K562 (cell line): ENCODE data around the gene CAGE1. TPM values are rescaled to one million over a fixed set of nuclear protein-coding genes. Genes with fewer than 3 reads are reported as not detected.
A peak's percentile ranks its signal among the peaks of the same experiment; 100 is the strongest.
"Not testable (repeated sequence)": the region's sequence is repeated elsewhere in the genome, so short reads cannot be mapped to it uniquely, and the experiment has no call there.

ENCODE experiments used
- ATAC-seq: fragments of 200-7000 bp; cut with Tn5 transposase; 3 replicates; pipeline ENCODE4 v1.9.1; 2020; ENCODE audit warnings: moderate library complexity
- BruUV-seq: library from RNA; stranded (reverse); fragments of 400-500 nt; replicated peaks from 2 replicates; lab custom pipeline; 2021; lab: Mats Ljungman, UMichigan
- CTCF ChIA-PET: fragments of 300-600 bp; formaldehyde crosslinking; extraction: SDS; loops from one replicate; lab custom pipeline; 2021; ENCODE audit warnings: low intra/inter-chr PET ratio; lab: Yijun Ruan, JAX
- POLR2A ChIA-PET: fragments of 300-600, 350-650 bp; sonication (Branson Sonifier 250); formaldehyde crosslinking; extraction: SDS; loops from one replicate; lab custom pipeline; 2021; ENCODE audit warnings: antibody characterized with exemption, inconsistent platforms; lab: Yijun Ruan, JAX
- DNase-seq, 4 experiments: peaks; one replicate each; pipeline versions ENCODE4 v3.0.0 to v3.0.0-alpha.2; 2011 to 2018; ENCODE audit warnings: low spot score in 3 of 4, mixed read lengths in 3 of 4; ENCODE audit errors: extremely low read depth in 1 of 4
- FAIRE-seq: peaks from 2 replicates; lab custom pipeline; 2011; peaks lifted over from hg19 to GRCh38; lab: Jason Lieb, UNC
- H2AFZ ChIP-seq: 2 replicates; pipeline ENCODE4 v1.6.0; 2011; ENCODE audit warnings: low read depth, low read length, control low read depth, inconsistent platforms
- H3K27ac ChIP-seq: fragments of 200-600 bp; 3 replicates; pipeline ENCODE4 v1.8.0; 2011; ENCODE audit warnings: low read depth, mild to moderate bottlenecking, control low read depth, inconsistent platforms, low read length, moderate library complexity, mixed read lengths; ENCODE audit errors: extremely low read depth
- H3K27me3 ChIP-seq, 2 experiments: fragments of 300-600 bp in 1 of 2; 2 replicates in 1 of 2; 3 replicates in 1 of 2; pipeline versions ENCODE4 v1.6.0 to v1.8.0; 2011; ENCODE audit warnings: inconsistent platforms in 2 of 2, low read length in 2 of 2, mild to moderate bottlenecking in 1 of 2, mixed read lengths in 1 of 2, moderate library complexity in 1 of 2; ENCODE audit not compliant: control insufficient read depth in 2 of 2, insufficient read depth in 2 of 2
- H3K36me3 ChIP-seq: fragments of 300-600 bp; 3 replicates; pipeline ENCODE4 v1.8.0; 2011; ENCODE audit warnings: mild to moderate bottlenecking, low read length, inconsistent platforms; ENCODE audit not compliant: control insufficient read depth, insufficient read depth
- H3K4me1 ChIP-seq, 2 experiments: fragments of 200-600 bp in 1 of 2; replicated peaks in 1 of 2; 2 replicates in 1 of 2; 3 replicates in 1 of 2; pipeline versions ENCODE4 v1.5.1 to v1.8.0; 2011; ENCODE audit warnings: inconsistent platforms in 2 of 2, low read length in 2 of 2, mild to moderate bottlenecking in 1 of 2, mixed read lengths in 1 of 2, moderate library complexity in 1 of 2; ENCODE audit not compliant: control insufficient read depth in 2 of 2, insufficient read depth in 2 of 2
- H3K4me2 ChIP-seq: 2 replicates; pipeline ENCODE4 v1.6.1; 2011; ENCODE audit warnings: low read length, control low read depth, inconsistent platforms, mixed read lengths; ENCODE audit not compliant: insufficient read depth
- H3K4me3 ChIP-seq: fragments of 200-600 bp; sonication (generic), shearing (Covaris generic); 2 replicates; pipeline ENCODE4 v1.5.1; 2016; ENCODE audit warnings: control low read depth, inconsistent platforms
- H3K79me2 ChIP-seq: fragments of 200-600 bp; 3 replicates; pipeline ENCODE4 v1.8.0; 2011; ENCODE audit warnings: low read length, inconsistent platforms; ENCODE audit not compliant: control insufficient read depth, insufficient read depth
- H3K9ac ChIP-seq, 2 experiments: 2 replicates each; pipeline versions ENCODE4 v1.6.0 to v1.6.1; 2011; ENCODE audit warnings: low read depth in 2 of 2, low read length in 2 of 2, control low read depth in 1 of 2, inconsistent platforms in 1 of 2, mild to moderate bottlenecking in 1 of 2, mixed read lengths in 1 of 2; ENCODE audit not compliant: insufficient read depth in 1 of 2
- H3K9me1 ChIP-seq: one replicate; pipeline ENCODE4 v1.6.0; 2011; ENCODE audit warnings: inconsistent platforms, mild to moderate bottlenecking, low read length, moderate library complexity; ENCODE audit not compliant: control insufficient read depth, insufficient read depth
- H3K9me3 ChIP-seq: replicated peaks from 2 replicates; pipeline ENCODE4 v1.5.1; 2011; ENCODE audit warnings: low read depth, low read length, inconsistent platforms; ENCODE audit not compliant: control insufficient read depth, insufficient read depth
- H4K20me1 ChIP-seq: replicated peaks from 2 replicates; pipeline ENCODE4 v1.6.1; 2011; ENCODE audit warnings: low read length, inconsistent platforms, mixed read lengths; ENCODE audit not compliant: control insufficient read depth, insufficient read depth
- KHSRP ChIP-seq: fragments of 450-650 bp; IDR thresholded peaks from 2 replicates; pipeline ENCODE4 v1.6.1; 2017
- MYNN ChIP-seq, 2 experiments: sonication (generic); formaldehyde crosslinking in 1 of 2; IDR thresholded peaks; 2 replicates each; pipeline versions ENCODE4 v1.5.0 to v1.6.1; 2016 to 2020; ENCODE audit warnings: antibody characterized with exemption in 1 of 2, missing genetic modification reagents in 1 of 2
- YBX1 ChIP-seq: fragments of 450-650 bp; IDR thresholded peaks from 2 replicates; pipeline ENCODE4 v1.7.1; 2016; ENCODE audit warnings: mild to moderate bottlenecking
- WGBS: fragments of 100-300 bp; shearing (Covaris generic); methylation state at CpG from one replicate; pipeline ENCODE4 v1.1.6; 2016; ENCODE audit warnings: low coverage, mixed read lengths; ENCODE audit not compliant: insufficient coverage; ENCODE audit errors: missing lambda C conversion rate; 5-methylcytosine and 5-hydroxymethylcytosine counted together
- in situ Hi-C: fragments of 300-500 bp; cut with MboI; formaldehyde crosslinking; loops from 4 replicates; pipeline ENCODE4 v1.15.0; 2018; ENCODE audit warnings: inconsistent platforms, mixed read lengths
- intact Hi-C: fragments of 100-400 bp; cut with micrococcal nuclease; formaldehyde crosslinking; loops from 2 replicates; pipeline ENCODE4 v1.14.2; 2022
- polyA plus RNA-seq, 8 experiments: library from polyadenylated mRNA; depleted of rRNA in 4 of 8; stranded (reverse) in 5 of 8; unstranded in 3 of 8; fragments of >200 nt; fragmentation: Nextera tagmentation in 2 of 8; fragmentation: Illumina TruSeq in 1 of 8; extraction: Ambion mirVana in 2 of 8; extraction: Trizol in 1 of 8; gene quantifications; 2 replicates each; pipeline versions ENCODE4 v1.2.1 to v1.2.3, GENCODE V29; 2011 to 2014; ENCODE audit warnings: inconsistent platforms in 1 of 8, missing spikeins in 1 of 8
- total RNA-seq, 7 experiments: library from RNA; depleted of rRNA in 6 of 7; stranded (reverse); fragments of >200 nt in 6 of 7; fragmentation: Illumina TruSeq in 2 of 7; extraction: Trizol in 2 of 7; gene quantifications; 2 replicates each; pipeline versions ENCODE4 v1.2.1 to v1.2.3, GENCODE V29; 2011 to 2021; ENCODE audit warnings: low replicate concordance in 1 of 7
- TF ChIP-seq, protein P1 (sequence below): fragments of 450-650 bp; formaldehyde crosslinking; IDR thresholded peaks from 2 replicates; pipeline ENCODE4 v1.4.0; 2020; ENCODE audit warnings: mild to moderate bottlenecking, mixed read lengths

Gene CAGE1
- total and polyA plus RNA-seq, 9 of the 15 experiments (the other 6 are each of a cell fraction or from before 2014, with no cell fraction given), result 0.13 to 0.33 (median 0.18) TPM; not detected in 4

DNA sequence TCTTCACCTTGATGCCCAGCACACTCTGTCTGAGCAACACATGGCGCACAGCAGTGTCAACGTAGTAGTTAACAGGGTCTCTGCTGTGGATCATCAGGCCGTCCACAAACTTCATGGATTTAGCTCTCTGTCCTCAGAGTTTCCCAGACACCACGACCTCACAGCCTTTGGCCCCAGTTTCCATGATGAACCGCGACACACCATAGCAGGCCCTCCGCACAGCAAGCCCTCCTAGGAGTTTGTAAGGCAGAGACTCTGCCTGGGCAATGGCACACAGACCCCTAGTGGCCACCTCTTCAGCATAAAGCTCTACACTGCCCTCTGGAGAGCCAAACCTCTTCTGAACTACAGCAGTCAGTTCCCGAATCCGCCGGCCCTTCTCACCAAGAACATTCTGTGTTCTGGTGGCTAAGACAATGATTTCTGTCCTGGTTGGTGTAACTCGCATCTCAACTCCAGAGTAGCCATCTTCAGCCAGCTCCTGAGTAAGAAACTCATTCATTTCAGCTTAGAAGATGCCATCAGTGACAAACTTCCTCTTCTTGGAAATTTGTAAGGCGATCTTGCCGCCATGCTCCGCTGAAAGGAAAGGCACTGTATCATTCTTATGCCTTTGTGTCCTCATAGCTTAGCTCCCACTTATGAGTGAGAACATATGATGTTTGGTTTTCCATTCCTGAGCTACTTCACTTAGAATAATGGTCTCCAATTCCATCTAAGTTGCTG, 50.4 kb downstream of the CAGE1 start (continued):
- TF ChIP-seq MYNN (IDR thresholded peaks at IDR 0.05), result peak; percentile 36; the same call in 1 of the 2 replicates
- not testable (repeated sequence) for TF ChIP-seq MYNN (CRISPR knock-in tag; IDR thresholded peaks at IDR 0.05)

- CTCF ChIA-PET, result no interaction called here
- Histone ChIP-seq H3K9me3 (no peaks in the 10 kb centered on the region), H3K9me1 (no peaks in the 10 kb centered on the region), H4K20me1 (no peaks in the 10 kb centered on the region), H3K4me2 (no peak overlapping the region), H3K4me1 (no peaks in the 10 kb centered on the region; a peak in 2 of 5 replicates), H3K4me3 (no peak overlapping the region), H3K27me3 (no peaks in the 10 kb centered on the region)
- in situ Hi-C loops, result no loop called here
- FAIRE-seq (no peak), ATAC-seq (no peak), DNase-seq (no peak)
- WGBS, result 54% methylated on average over 2 of the region's 2 CpGs
- BruUV-seq, result no TSS peak
- TF ChIP-seq YBX1 (no peak), KHSRP (no peak)
- TF ChIP-seq, protein P1, sequence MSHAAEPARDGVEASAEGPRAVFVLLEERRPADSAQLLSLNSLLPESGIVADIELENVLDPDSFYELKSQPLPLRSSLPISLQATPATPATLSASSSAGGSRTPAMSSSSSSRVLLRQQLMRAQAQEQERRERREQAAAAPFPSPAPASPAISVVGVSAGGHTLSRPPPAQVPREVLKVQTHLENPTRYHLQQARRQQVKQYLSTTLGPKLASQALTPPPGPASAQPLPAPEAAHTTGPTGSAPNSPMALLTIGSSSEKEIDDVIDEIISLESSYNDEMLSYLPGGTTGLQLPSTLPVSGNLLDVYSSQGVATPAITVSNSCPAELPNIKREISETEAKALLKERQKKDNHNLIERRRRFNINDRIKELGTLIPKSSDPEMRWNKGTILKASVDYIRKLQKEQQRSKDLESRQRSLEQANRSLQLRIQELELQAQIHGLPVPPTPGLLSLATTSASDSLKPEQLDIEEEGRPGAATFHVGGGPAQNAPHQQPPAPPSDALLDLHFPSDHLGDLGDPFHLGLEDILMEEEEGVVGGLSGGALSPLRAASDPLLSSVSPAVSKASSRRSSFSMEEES, result peak; percentile 37; the same call in 1 of the 2 replicates
- TF ChIP-seq, all 486 proteins: peak for 1
- no peak overlapping the region for H2AFZ ChIP-seq
- no peak overlapping the region for H3K27ac ChIP-seq
- no peaks in the 10 kb centered on the region for H3K79me2 ChIP-seq
- no peak overlapping the region for H3K9ac ChIP-seq
- intact Hi-C loops, result loop anchor here (2.0 kb wide), 1 partner anchor 25 kb away; the partner anchor contains the start of gene SSR1
- POLR2A ChIA-PET, result interaction anchor here (0.9 kb wide), 1 partner anchor 10 kb away, joined by 3 read pairs; no protein-coding TSS in a partner anchor
- no peaks in the 10 kb centered on the region for H3K36me3 ChIP-seq
These were observed 51.5 kb downstream of the CAGE1 start for GRCh38 chr6:7338031-7338430.
